Prostate gland (tissue), 2 donors: ENCODE data around the gene CCDC148.

Experiments used
- CTCF ChIP-seq, 4 experiments: fragments of 200-600 bp in 2 of 4; fragments of 450-650 bp in 2 of 4; sonication (generic) in 2 of 4; IDR thresholded peaks; 1 replicate in 3 of 4; 2 replicates in 1 of 4; pipeline ENCODE4 v1.5.1; 2016 to 2019; ENCODE audit warnings: antibody characterized with exemption in 4 of 4, mild to moderate bottlenecking in 2 of 4, moderate library complexity in 2 of 4
- POLR2A ChIP-seq: fragments of 450-650 bp; IDR thresholded peaks from one replicate; pipeline ENCODE4 v1.6.1; 2016; ENCODE audit warnings: antibody characterized with exemption, mild to moderate bottlenecking

GRCh38 chr2:158407031-158407430, 49.5 kb downstream of the CCDC148 start:
- TF ChIP-seq POLR2A (no peak), CTCF (IDR thresholded peaks at IDR 0.05) (no peak)
